ENCODE measurements around the gene HDAC9. TPM values are rescaled to one million over a fixed set of nuclear protein-coding genes. Genes with fewer than 3 reads are reported as not detected.
A peak's percentile ranks its signal among the peaks of the same experiment; 100 is the strongest.
"Not testable (repeated sequence)": the region's sequence is repeated elsewhere in the genome, so short reads cannot be mapped to it uniquely, and the experiment has no call there.

The HDAC9 gene
- total and polyA plus RNA-seq, 2 of the 13 experiments (the other 11 are each of a cell fraction or from before 2014, with no cell fraction given) = 0.05 to 0.07 TPM

DNA sequence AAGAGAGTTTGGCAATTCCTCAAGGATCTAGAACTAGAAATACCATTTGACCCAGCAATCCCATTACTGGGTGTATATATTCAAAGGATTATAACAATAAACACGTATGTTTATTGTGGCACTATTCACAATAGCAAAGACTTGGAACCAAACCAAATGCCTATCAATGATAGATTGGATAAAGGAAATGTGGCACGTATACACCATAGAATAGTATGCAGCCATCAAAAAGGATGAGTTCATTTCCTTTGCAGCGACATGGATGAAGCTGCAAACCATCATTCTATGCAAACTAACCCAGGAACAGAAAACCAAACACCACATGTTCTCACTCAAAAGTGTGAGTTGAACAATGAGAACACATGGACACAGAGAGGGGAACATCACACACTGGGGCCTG lies 537.4 kb downstream of the HDAC9 start:
- H3K4me1 ChIP-seq (ENCODE audit: insufficient read depth, low read length); H3K36me3 ChIP-seq (replicated peaks in 1 of 2; ENCODE audit: control insufficient read depth in 1 of 2, insufficient read depth in 2 of 2, low read length in 2 of 2); H3K27me3 ChIP-seq (ENCODE audit: control insufficient read depth in 1 of 2, insufficient read depth in 2 of 2, low read length in 2 of 2); H3K27ac ChIP-seq (ENCODE audit: extremely low read length, insufficient read depth, low read length); BruUV-seq (replicated peaks); H3K4me3 ChIP-seq (replicated peaks in 1 of 3; ENCODE audit: insufficient read depth in 1 of 3, low read depth in 2 of 3, low read length in 3 of 3); intact Hi-C loops (cut with micrococcal nuclease; ENCODE audit: unreplicated experiment); H3K4me2 ChIP-seq (ENCODE audit: low read depth, low read length); H3K9ac ChIP-seq (ENCODE audit: insufficient read depth, low read depth, low read length); CTCF ChIA-PET (ENCODE audit: low intra/inter-chr PET ratio, low total read pairs); H3K79me2 ChIP-seq (ENCODE audit: insufficient read depth, low read length); in situ Hi-C loops (cut with HindIII; ENCODE audit: extremely low pct_ligation_motif_present, low pct_unique_long_range_greater_than_20kb); POLR2A ChIA-PET; H2AFZ ChIP-seq (ENCODE audit: low read length); H4K20me1 ChIP-seq (ENCODE audit: insufficient read depth, low read length); FAIRE-seq; ATAC-seq; DNase-seq (ENCODE audit: low spot score): not testable (repeated sequence)
- 24% methylated on average over 3 of the region's 3 CpGs for WGBS (ENCODE audit: low lambda C conversion rate)
- peaks cover 47% of the 10 kb centered on the region for H3K9me3 ChIP-seq (ENCODE audit: low read length)

GRCh38 chr7:19051767-19052375 lies 556.3 kb downstream of the HDAC9 start:
- intact Hi-C loops (cut with micrococcal nuclease; ENCODE audit: unreplicated experiment) = loop anchor here (5.0 kb wide), 1 partner anchor 700 kb away; no protein-coding TSS in a partner anchor
- Histone ChIP-seq H3K4me2 (ENCODE audit: low read depth, low read length) (no peak overlapping the region), H3K9me3 (ENCODE audit: low read length) (peaks cover 43% of the 10 kb centered on the region), H3K36me3 (replicated peaks in 1 of 2; ENCODE audit: control insufficient read depth in 1 of 2, insufficient read depth in 2 of 2, low read length in 2 of 2) (no peaks in the 10 kb centered on the region), H4K20me1 (ENCODE audit: insufficient read depth, low read length) (no peaks in the 10 kb centered on the region), H3K9ac (ENCODE audit: insufficient read depth, low read depth, low read length) (no peak overlapping the region), H3K4me1 (ENCODE audit: insufficient read depth, low read length) (no peaks in the 10 kb centered on the region), H3K79me2 (ENCODE audit: insufficient read depth, low read length) (no peaks in the 10 kb centered on the region), H3K27me3 (ENCODE audit: control insufficient read depth in 1 of 2, insufficient read depth in 2 of 2, low read length in 2 of 2) (no peaks in the 10 kb centered on the region), H3K27ac (ENCODE audit: extremely low read length, insufficient read depth, low read length) (no peak overlapping the region), H2AFZ (ENCODE audit: low read length) (no peak overlapping the region), H3K4me3 (replicated peaks in 1 of 3; ENCODE audit: insufficient read depth in 1 of 3, low read depth in 2 of 3, low read length in 3 of 3) (no peak overlapping the region)
- 24% methylated on average over 7 of the region's 7 CpGs for WGBS (ENCODE audit: low lambda C conversion rate)
- ATAC-seq = peak; percentile 46; the same call in 1 of the 3 replicates
- CTCF ChIA-PET (ENCODE audit: low intra/inter-chr PET ratio, low total read pairs) = no interaction called here
- in situ Hi-C loops (cut with HindIII; ENCODE audit: extremely low pct_ligation_motif_present, low pct_unique_long_range_greater_than_20kb) = no loop called here
- TF ChIP-seq ZFX (CRISPR knock-in tag; IDR thresholded peaks at IDR 0.05; ENCODE audit: low read depth) (no peak), FLYWCH1 (CRISPR knock-in tag; IDR thresholded peaks at IDR 0.05) (no peak), ETV6 (CRISPR knock-in tag; conservative IDR thresholded peaks at IDR 0.05) (no peak), CTCF (CRISPR knock-in tag; IDR thresholded peaks at IDR 0.05) (peak; percentile 29; the same call in 1 of the 2 replicates), CBX1 (IDR thresholded peaks at IDR 0.05; ENCODE audit: low read depth) (no peak)
- TF ChIP-seq, protein P1, sequence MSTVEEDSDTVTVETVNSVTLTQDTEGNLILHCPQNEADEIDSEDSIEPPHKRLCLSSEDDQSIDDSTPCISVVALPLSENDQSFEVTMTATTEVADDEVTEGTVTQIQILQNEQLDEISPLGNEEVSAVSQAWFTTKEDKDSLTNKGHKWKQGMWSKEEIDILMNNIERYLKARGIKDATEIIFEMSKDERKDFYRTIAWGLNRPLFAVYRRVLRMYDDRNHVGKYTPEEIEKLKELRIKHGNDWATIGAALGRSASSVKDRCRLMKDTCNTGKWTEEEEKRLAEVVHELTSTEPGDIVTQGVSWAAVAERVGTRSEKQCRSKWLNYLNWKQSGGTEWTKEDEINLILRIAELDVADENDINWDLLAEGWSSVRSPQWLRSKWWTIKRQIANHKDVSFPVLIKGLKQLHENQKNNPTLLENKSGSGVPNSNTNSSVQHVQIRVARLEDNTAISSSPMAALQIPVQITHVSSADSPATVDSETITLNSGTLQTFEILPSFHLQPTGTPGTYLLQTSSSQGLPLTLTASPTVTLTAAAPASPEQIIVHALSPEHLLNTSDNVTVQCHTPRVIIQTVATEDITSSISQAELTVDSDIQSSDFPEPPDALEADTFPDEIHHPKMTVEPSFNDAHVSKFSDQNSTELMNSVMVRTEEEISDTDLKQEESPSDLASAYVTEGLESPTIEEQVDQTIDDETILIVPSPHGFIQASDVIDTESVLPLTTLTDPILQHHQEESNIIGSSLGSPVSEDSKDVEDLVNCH (CRISPR knock-in tag; IDR thresholded peaks at IDR 0.05) = no peak
- no peak for FAIRE-seq
- POLR2A ChIA-PET = no interaction called here
- DNase-seq (ENCODE audit: low spot score) = peak; percentile 5
- no TSS peak for BruUV-seq (replicated peaks)
